Bone marrow (tissue), 2 donors: ENCODE data around the gene DLG4.
A peak's percentile ranks its signal among the peaks of the same experiment; 100 is the strongest.

Source experiments
- DNase-seq, 2 donors: peaks; one replicate each; lab custom pipeline; 2025; lab: John Stamatoyannopoulos, UW

The DLG4 gene

DNA sequence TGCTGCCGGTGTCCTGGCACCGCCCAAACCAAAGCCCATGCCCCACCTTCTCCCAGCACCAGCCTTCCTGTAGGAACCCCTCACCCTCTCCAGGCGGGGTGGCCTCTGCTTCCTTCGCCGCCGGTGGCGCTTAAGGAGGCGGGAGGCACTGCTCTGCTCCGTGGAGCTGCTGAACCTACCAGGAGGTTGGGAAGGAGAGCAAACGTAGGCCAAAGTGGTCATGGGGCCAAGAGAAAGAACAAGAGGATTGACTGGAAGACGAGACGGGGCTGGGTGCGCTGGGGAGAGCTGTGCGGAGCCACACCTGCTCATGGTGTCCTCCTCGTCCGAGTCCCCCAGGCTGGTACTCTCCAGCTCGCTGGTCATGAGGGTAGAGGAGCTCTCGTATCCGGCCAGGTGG lies 9.9 kb upstream of the DLG4 start:
- no peak for DNase-seq

DNA sequence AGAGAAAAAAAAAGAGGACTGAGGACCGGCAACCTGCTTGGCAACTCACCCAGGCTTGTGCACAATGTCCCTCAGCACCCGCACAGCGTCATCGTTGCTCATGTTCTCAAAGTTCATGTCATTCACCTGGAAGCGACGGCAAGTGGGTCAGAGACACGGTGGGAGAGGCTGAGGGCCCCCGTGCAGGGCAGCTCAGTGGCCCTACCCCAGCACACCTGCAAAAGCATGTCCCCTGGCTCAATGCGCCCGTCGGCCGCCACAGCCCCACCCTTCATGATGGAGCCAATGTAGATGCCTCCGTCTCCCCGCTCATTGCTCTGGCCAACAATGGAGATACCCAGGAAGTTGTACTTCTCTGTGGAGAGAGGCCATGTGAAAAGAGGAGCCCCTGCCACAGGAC lies 9.3 kb upstream of the DLG4 start:
- no peak for DNase-seq

DNA sequence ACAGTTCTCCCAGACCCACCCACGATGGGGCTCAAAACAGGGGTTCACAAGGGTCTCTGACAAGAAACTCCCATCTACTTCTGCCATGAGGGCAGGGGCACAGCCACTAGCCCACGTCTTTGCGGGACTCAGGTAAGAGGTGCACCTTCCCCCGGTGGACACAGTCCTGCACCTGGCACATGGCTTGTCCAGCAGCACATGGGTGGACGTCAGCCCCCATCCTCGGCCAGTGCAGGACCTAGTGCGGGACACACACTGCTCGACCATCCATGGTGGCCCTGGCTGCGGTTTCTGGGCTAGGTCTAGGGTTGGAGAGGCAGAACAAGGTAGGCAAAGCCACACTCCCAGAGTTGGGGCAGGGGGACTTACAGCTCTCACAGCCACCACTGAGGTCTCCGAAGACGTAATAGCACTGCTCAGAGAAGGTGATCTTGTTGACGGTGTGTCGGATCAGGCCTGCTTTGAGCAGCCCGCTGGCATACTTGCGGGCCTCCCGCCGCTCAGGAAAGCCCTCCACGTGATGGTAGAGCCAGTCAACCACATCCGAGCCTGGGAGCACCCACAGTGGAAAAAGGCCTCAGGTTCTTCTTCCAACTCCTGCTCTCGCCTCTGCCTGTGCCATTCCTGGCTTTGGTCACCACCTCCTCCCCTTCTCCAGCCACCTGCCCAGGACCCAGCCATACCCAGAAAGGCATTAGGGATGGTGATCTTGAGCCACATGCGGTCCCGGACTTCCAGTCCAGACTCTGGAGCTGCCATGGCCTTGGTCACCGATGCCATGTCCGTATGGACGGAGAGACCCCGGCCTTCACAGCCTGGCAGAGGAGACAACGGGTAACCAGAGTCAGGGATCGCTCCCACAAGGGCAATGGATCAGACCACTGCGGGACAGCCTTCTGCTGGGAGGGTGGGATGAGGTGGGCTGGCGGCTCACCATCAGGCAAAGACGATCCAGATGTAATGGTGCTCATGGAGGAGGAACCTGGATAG lies 7.4 kb upstream of the DLG4 start:
- DNase-seq = no peak

DNA sequence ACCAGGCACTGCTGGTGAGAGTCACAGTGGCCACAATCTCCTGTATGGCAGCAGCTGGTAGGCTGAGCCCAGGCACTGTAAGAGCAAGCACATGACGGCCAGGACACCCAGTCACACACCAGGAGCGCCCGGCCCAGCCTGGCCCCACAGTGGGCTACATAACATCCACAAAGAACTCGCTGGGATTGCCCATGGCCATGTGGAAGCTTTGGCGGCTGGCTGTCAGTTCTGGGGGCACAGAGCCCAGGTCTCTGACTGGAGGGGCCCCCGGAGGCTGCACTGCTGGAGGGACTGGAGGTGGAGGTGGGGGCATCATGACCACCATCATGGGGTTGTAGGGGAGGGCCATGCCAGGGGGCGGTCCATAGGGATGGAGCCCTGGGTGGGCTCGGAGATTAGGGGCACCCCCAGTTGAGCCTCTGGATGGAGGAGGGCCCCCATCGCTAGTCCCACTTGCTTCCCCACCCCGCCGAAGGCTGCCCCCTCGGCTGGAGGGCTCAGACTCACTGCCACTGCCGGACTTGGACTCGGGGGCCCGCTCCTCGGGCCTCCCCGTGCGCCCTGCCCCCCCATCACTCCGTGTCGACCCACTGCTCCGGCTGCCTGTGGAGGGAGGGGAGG lies 6.2 kb upstream of the DLG4 start:
- DNase-seq = no peak

DNA sequence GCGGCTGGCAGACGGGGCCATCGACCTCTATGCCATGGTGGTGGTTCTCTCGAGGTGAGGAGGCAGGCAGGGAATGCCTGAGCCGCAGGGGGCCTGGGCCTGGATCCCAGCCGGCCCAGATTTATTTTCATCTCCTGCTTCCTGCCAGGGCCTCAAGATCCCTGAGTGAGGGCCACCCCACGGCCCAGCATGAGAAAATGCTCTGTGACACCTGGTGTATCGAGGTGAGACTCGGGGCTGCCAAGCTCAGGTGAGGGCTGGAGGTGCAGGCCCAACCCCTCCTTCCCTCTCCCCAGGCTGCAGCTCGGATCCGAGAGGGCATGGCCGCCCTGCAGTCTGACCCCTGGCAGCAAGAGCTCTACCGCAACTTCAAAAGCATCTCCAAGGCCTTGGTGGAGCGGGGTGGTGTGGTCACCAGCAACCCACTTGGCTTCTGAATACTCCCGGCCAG lies 5.0 kb upstream of the DLG4 start:
- no peak for DNase-seq

DNA sequence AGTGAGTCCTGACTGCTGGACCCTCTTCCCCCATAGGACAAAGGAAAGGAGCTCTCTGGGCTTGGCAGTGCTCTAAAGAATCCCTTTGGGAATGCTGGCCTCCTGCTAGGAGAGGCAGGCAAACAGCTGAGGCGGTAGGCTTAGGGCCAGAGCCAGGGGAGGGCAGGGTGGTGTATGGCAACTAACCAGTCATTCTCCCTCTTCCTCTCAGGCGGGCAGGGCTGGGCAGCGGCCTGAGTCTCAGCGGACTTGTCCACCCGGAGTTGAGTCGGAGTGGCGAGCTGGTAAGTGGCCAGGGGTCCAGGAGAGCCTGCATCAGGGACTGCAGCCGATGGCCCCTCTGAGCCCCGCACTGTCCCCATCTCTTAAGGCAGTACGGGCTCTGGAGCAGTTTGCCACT lies 4.5 kb upstream of the DLG4 start:
- DNase-seq = no peak

DNA sequence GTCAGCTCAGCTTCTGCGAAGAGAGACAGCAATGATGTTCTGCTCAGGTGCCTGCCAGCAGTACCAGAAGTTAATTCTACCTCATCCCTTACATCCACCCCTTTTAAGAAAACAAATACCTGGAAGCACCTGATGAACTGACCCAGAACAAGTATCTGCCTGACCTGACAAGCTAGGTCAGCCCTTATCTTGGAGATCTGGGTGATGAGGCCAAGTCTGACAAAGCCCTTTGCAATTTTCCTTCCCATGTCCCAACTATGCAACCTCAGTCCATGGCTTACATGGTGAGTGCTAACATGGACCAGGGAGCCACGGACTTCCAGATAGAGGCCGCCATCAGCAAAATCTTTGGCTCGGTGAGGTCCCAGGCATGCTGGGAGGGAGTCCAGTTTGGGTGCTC lies 3.7 kb upstream of the DLG4 start:
- DNase-seq = no peak

DNA sequence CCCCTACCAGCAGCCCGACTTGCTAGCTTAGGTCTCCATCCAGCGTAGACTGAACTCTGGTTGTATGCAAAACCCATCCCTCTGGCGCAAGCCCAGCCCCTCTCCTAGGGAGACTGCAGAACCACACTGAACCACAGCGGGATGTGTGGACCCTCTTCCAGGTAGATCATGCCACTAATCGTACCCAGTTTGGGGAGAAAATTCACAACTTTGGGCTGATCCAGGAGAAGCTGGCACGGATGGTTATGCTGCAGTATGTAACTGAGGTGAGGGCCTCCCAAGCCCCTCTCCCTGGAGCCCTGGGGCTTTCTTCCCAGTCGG lies 3.3 kb upstream of the DLG4 start:
- DNase-seq = no peak

DNA sequence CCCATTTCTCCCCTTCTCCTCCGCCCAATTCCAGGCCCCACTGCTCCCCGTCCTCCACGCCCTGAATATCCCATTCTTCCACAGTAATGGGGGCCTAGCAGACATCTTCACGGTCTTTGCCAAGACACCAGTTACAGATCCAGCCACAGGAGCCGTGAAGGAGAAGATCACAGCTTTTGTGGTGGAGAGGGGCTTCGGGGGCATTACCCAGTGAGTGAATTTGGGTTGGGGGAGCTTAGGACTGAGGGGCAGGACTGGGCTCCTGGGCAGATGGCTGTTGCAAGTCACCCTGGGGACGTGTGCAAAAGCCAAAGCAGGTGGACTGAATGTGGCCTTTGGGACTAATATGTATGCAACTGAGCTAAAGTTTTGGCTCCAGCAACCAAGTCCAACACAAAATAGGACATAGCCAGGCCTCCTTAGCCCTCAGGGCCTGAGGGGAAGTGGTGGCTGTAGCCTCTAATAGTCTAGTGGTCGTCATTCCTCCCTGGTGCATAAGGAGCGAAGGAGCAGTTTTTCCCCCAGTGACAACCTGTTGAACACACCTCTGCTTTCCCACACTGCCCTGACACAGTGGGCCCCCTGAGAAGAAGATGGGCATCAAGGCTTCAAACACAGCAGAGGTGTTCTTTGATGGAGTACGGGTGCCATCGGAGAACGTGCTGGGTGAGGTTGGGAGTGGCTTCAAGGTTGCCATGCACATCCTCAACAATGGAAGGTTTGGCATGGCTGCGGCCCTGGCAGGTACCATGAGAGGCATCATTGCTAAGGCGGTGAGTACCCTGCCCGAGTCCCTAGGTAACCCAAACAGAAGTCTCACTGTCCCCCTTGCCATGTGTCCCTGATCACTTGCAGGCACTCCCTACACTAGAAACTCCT lies 2.7 kb upstream of the DLG4 start:
- no peak for DNase-seq

DNA sequence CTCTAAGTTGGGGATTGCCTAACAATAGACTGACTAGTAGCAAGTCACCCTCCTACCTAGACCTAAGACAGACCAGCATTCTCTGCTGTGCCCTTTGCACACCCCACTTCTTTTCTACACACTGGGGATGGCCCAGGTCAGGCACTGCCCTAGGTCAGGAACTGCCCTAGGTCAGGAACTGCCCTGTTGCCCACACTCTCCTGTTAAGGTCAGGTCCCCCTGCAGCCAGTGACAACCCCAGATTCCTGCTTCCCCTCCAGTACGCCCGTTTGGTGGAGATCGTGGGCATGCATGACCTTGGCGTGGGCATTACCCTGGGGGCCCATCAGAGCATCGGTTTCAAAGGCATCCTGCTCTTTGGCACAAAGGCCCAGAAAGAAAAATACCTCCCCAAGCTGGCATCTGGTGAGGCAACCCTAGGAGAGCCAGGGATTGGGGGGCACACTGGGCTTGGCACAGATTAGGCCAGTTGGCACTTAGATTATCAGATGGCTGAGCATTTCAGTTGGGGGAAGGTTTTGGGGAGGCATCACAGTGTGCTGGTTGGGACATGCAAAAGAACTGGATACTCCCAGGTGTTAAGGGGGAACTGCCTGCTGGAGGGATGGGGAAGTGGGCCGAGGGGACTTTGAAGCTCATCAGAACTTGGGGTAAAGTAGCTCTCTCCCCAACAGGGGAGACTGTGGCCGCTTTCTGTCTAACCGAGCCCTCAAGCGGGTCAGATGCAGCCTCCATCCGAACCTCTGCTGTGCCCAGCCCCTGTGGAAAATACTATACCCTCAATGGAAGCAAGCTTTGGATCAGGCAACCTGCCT lies 1.8 kb upstream of the DLG4 start:
- no peak for DNase-seq

DNA sequence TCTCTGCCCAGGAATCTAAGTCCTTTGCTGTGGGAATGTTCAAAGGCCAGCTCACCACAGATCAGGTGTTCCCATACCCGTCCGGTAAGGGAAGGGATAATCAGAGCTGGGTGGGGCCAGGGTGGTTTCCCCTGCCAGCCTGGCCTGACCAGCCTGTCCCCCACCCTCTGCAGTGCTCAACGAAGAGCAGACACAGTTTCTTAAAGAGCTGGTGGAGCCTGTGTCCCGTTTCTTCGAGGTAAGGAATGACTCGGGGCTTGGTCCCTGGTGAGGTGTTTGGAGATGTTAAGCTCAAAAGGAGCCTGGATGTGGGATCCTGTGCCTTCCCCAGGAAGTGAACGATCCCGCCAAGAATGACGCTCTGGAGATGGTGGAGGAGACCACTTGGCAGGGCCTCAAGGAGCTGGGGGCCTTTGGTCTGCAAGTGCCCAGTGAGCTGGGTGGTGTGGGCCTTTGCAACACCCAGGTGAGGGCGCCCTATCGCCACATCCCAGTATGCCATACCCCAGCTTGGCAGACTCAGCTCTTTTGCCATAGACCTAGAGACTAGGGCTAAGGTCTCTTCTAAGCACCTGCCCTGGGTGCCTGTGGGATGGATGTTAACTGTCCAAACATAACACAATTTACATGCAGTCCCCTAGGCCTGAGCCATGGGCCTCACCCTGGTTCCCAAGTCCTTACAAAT lies 1.1 kb upstream of the DLG4 start:
- DNase-seq = peak in 1 of 2 donors; percentile 15

DNA sequence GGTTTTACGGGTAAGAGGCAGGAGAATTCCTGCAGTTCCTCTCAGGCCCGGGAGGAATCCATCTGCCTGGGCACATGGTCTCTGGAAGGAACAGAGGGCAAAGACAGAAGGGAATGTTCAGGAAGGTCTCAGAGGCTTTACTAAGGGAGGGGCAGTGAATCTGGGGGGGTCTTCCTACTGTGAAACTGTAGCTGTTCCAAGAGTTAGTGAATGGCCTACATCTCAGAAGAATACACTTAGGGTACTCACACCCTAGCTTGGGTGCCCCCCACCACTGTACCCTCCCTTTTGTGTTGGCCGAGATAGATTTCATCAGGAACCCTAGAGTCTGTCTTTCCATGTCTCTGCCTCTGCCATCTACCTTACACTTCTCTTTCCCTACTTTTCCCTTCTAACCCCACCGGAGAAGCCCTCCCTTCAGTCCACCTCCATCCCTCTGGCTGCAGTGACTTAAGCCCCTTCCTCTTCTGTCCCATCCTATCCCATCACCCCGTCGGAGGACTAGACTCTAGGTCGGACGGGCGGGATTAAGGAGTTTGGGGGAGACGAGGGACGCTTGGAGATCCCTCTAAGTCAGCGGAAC lies 316 bp downstream of the DLG4 start:
- no peak for DNase-seq

DNA sequence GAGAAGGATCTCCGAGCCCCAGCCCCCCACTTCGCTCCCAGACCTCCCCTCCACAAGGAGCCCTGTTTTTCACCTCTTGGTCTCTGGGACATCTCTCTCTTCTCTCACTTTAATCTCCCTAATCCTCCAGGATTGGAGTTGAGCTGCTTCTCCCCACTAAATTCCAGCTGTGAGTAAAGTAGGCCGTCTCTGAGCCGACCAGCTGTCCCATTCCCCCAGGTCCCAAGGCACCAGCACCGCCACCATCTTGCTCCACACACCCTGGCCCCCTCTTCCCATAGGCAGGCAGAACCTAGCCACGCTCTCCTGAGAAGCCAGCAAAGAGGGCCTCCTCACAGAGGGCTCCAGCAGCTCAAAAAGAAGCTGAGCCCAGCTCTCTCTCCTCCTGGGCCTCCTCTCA lies 878 bp downstream of the DLG4 start:
- DNase-seq = no peak

DNA sequence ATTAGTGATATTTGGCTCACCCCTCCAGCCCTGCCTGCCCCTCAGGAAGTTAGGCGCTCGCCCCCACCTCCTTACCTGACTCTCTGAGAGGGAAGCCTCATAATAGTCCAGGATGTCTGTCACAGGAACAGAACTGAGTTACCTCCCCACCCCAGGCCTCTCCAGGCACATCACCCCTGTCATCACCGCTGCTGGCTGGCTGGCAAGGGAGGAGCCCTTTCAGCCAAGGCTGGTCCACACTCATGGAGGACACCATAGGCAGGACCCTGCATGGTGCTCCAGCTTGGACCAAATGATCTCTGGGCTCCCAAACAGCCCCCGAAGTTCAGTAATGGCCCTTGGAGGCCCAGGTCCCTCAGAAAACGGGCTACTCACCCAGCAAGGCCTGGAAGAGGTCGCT lies 1.5 kb downstream of the DLG4 start:
- DNase-seq = no peak

DNA sequence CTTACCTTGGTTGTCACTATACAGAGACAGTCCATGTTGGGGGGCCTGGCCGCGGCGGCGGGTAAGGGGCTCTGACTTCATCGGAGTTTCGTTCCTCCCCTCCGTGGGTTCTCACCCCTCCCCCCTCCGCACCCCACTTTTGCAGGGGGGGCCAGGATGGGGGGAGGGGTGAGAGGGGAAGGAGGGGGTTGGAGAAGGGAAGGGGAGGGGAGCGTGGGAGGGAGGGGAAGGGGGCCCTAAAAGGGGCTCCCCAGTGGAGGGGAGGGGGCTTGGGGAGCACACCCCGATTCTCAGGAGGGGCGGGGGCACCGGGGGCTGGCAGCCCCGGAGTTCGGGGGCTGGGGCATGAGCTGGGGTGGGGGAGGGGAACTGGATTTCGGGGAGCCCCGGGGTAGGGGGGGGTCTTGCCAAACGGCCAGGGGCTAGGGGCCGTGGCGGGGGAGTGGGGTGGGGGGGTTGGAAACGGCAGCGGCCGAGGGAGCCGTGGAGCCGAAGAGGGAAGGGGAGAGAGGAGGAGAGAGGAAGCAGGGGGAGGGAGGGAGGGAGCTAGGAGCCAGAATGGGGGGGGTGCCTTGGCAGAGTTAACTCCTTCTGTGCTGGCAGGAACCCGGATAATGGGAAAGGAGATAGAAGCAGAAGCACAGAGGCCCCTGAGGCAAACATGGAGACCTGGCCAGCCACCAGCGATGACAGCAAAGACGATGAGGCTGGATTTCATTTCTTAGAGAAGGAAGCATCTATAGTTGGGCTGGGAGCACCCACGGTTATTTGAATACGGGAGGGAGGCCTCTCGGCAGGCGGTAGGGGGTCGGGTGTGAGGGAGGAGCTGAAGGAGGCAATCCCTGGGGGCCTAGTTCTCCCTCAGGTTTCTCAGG lies 2.3 kb downstream of the DLG4 start:
- DNase-seq = peak; percentile 17 to 58

DNA sequence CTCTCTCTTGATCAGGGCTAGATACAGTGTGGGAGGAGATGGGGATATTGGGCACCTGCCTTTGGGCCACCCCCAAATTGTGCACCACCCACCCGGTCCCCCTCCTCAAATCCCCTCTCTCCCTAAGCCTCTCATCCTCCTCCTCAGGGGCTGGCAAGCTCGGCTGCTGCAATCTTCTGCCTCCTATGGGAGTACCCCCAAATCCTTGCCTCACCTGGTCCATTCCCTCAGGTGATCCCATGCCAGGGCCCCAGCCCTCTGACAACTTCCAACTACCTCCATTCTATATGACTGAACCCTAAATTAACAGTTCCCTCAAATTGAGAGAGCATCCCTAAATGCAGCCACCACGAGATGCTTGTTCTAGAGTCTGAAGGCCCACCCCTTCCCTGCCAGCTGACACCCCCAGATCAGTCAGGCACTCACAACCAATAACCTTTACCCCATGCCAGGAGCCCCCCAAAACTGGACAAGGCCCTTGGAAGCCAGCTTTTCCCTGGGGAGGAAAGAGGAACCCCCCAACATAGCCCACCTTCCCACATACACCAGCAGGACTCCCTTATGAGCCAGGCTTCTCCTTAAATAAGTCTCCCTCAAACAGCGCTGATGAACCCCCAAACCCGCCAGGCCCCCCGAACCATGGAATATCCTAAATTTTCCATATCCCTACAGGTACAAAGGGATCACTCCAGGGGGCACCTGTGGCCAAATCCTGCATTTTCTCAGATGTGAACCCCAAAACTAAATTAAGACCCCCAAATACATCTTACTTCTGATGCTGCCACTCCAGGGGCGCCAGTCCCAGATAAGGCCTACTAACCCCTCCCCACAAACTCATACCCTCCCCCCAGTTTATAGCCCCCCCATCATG lies 3.2 kb downstream of the DLG4 start:
- DNase-seq = no peak

DNA sequence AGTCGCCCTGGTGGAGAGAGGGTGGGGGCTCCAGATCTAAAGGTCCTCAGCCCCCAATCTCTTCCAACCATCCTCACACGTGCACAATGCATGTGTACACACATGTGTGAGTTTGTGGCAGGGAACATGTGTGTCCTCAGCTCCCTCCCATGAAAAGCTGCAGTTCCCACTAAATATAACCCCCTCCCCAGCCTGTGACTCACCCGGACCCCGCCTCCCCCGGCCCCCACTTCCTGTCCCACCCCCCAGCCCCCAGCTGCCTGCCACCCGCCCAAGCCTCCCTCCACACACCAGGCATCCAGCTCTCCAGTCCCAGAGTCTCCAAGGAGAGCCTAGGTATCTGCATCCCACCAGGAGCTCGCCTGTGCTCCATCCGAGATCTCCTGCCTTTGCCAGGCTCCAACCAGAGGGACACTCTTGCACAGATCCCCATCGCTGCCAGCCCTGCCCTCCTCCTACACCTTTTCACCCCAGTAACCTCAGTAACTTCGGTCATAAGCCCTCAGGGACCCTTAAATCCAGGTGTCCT lies 3.9 kb downstream of the DLG4 start:
- peak in 1 of 2 donors; percentile 31 for DNase-seq

DNA sequence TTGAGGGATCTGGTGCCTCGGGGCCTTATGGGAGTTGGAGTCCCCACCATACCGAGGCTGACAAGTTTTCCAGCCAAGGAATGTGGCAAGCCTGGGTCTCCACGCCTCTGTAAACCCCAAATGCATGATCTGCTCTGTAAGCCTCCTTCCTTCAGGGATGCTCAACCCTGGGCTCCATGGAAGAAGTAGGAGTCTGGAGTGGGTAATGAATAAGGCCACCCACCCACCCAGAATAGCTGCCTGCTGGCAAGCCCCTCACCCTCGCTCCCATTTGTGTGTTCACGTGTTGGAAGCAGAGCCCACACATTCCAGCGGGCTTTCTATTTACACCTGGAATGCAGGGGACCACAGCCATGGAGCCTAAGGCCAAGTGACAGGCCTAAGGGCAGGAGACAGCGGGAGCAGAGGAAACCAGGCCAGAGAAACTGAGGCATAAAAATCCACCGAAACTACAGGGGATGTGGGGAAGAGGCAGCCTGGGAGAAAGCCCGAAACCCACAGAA lies 4.4 kb downstream of the DLG4 start:
- DNase-seq = no peak
